Ovary (tissue), 3 donors: ENCODE results near the gene SFSWAP.

ENCODE experiments used
- EP300 ChIP-seq: sonication (generic); formaldehyde crosslinking; IDR thresholded peaks from one replicate; pipeline ENCODE4 v1.6.1; 2017; ENCODE audit warnings: antibody characterized with exemption
- POLR2A ChIP-seq: fragments of 450-650 bp; IDR thresholded peaks from one replicate; pipeline ENCODE4 v1.6.1; 2017; ENCODE audit warnings: antibody characterized with exemption, mild to moderate bottlenecking, moderate library complexity
- TF ChIP-seq, protein P1 (sequence below), 3 donors: fragments of 450-650 bp in 2 of 3; fragments of 200-600 bp in 1 of 3; IDR thresholded peaks; one replicate each; pipeline versions ENCODE4 v1.5.1 to v1.8.0; 2016 to 2022; ENCODE audit warnings: antibody characterized with exemption in 3 of 3, mild to moderate bottlenecking in 1 of 3
- donor health status: DM: no; HTN: no; CAD: no.

- TF ChIP-seq, protein P1, sequence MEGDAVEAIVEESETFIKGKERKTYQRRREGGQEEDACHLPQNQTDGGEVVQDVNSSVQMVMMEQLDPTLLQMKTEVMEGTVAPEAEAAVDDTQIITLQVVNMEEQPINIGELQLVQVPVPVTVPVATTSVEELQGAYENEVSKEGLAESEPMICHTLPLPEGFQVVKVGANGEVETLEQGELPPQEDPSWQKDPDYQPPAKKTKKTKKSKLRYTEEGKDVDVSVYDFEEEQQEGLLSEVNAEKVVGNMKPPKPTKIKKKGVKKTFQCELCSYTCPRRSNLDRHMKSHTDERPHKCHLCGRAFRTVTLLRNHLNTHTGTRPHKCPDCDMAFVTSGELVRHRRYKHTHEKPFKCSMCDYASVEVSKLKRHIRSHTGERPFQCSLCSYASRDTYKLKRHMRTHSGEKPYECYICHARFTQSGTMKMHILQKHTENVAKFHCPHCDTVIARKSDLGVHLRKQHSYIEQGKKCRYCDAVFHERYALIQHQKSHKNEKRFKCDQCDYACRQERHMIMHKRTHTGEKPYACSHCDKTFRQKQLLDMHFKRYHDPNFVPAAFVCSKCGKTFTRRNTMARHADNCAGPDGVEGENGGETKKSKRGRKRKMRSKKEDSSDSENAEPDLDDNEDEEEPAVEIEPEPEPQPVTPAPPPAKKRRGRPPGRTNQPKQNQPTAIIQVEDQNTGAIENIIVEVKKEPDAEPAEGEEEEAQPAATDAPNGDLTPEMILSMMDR (IDR thresholded peaks at IDR 0.05), result no peak
- TF ChIP-seq POLR2A, result no peak
- TF ChIP-seq EP300, result no peak
These were observed 136.6 kb downstream of the SFSWAP start for GRCh38 chr12:131847456-131847855.
